Stimulated activated CD8-positive, alpha-beta memory T cell treated with anti-CD3 and anti-CD28 coated beads, Interleukin-12 subunit alpha, Interleukin-12 subunit beta, amount 100 ng/mL, for 24 hours (primary cell): Measurements from ENCODE around the gene PRDX2.

Experiments
- DNase-seq: peaks from one replicate; pipeline ENCODE4 v3.0.0-alpha.2; 2020; ENCODE audit errors: extremely low read depth

PRDX2 gene

DNA sequence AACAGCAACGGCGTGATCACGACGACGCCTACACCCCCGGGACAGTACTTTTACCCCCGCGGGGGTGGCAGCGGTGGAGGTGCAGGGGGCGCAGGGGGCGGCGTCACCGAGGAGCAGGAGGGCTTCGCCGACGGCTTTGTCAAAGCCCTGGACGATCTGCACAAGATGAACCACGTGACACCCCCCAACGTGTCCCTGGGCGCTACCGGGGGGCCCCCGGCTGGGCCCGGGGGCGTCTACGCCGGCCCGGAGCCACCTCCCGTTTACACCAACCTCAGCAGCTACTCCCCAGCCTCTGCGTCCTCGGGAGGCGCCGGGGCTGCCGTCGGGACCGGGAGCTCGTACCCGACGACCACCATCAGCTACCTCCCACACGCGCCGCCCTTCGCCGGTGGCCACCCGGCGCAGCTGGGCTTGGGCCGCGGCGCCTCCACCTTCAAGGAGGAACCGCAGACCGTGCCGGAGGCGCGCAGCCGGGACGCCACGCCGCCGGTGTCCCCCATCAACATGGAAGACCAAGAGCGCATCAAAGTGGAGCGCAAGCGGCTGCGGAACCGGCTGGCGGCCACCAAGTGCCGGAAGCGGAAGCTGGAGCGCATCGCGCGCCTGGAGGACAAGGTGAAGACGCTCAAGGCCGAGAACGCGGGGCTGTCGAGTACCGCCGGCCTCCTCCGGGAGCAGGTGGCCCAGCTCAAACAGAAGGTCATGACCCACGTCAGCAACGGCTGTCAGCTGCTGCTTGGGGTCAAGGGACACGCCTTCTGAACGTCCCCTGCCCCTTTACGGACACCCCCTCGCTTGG, 9.3 kb downstream of the PRDX2 start:
- DNase-seq: peak; percentile 51

DNA sequence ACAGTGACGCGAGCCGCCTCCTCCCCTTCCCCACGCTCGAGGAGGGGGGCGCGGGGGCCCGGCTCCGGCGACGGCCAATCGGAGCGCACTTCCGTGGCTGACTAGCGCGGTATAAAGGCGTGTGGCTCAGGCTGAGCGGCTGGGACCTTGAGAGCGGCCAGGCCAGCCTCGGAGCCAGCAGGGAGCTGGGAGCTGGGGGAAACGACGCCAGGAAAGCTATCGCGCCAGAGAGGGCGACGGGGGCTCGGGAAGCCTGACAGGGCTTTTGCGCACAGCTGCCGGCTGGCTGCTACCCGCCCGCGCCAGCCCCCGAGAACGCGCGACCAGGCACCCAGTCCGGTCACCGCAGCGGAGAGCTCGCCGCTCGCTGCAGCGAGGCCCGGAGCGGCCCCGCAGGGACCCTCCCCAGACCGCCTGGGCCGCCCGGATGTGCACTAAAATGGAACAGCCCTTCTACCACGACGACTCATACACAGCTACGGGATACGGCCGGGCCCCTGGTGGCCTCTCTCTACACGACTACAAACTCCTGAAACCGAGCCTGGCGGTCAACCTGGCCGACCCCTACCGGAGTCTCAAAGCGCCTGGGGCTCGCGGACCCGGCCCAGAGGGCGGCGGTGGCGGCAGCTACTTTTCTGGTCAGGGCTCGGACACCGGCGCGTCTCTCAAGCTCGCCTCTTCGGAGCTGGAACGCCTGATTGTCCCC, 10.1 kb downstream of the PRDX2 start, which contains the start of gene JUNB:
Gene JUNB, plus strand, starts transcription at position 142 of the 706 bp plus-strand sequence. Its CDS starts 286 bp downstream, at position 428.
- peak; percentile 92 for DNase-seq

DNA sequence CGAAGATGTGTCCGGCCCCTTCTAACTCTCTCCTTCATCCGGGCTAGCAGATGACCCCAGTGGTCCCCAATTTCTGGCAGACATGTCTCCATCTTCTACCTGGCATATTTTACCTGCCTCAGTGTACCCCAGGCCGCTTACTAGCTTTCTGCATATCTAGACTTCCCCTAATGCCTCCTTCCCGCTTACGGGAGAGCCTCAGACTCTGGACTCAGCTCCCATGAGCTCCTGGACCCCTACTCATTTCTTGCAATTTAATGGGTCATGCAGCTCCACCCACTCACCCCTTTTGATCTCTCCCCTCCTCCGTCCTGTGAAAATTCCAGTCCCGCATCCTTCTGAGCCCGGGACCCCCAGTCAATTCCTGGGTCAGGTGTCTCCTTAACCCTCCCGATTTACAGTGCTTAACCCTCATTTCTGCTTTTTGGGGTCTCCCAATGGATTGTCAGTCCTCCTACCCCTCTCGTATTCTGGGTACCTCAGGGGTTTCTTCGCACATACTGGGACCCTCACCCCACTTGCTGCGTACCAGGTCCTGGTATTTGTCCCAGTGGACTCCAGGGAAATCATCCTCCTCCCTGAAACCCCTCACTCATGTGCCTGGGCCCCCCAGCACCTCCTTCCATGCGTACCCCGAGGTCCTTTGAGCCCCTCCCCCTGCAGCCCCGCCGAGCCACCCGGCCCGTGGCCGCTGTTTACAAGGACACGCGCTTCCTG, 10.8 kb downstream of the PRDX2 start:
- DNase-seq: no peak

DNA sequence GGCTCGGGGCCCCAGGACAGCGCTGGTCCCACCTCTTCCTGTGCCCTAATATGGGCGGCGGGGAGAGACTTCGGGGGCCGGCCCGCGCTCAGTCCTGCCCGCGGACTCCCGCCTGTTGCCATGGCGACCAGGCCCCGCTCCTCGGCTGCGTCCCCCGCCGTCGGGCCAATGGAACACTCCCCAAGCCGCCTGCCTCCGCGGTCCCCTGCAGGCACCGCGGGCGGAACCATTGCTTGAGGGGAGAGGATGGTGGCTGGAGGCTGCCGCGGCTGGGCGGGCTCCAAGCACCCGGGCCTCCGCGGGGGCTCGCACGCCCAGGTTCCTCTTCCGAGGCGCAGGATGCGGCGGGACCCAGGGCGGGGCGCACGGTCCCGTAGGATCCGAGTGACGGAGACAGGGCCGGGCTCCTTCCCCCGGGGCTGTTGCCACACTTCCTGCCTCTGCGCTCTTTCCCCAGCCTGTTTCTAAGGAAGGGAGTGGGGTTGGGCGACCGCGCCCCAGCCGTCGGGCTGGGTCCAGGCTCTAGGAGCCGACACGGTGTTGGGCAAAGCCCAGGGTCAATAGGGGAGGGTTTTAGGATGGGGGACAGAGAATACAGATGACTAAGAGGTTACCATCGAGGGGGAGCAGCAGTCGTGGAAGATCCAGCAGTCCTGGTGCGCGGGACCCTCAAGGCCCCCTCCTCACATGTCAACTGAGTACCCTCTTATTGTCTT, 11.5 kb downstream of the PRDX2 start:
- peak; percentile 82 for DNase-seq

DNA sequence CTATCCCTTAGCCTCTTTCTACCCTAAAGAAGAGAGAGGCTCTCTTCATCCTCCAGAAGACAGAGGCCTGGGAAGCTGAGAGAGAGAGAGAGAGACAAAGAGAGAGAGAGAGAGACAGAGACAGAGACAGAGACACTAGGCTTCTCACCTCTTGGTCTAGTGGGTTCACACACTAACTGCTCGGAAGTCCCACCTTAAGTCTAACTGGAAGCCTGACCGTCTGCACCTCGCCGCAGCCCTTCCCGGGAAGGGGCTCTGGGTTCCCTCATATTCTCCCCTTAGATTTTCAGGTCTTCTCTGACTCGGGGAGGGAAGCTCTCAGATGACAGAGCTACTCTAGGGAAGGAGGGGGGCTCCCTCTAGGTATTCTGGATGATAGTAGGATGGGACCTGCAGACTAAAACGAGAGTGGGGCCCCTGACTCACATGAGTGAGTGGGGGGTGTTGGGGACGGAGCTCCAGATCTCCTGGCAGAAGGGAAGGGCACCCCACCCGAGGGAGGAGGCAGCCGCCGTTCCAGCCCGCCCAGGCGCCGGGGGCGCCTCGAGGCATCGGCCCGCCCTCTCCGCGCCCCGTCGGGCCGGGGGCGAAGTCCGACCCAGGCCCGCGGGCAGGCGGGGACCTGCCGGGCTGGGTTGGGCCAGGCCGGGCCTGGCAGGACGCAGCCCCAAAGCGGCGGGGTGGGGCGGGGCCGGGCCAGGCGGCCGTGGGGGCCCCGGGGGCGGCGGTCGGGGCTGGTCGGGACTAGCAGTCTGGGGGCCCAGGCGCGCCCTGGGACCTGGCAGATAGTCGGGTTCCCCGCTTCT, 12.3 kb downstream of the PRDX2 start:
- DNase-seq: no peak

DNA sequence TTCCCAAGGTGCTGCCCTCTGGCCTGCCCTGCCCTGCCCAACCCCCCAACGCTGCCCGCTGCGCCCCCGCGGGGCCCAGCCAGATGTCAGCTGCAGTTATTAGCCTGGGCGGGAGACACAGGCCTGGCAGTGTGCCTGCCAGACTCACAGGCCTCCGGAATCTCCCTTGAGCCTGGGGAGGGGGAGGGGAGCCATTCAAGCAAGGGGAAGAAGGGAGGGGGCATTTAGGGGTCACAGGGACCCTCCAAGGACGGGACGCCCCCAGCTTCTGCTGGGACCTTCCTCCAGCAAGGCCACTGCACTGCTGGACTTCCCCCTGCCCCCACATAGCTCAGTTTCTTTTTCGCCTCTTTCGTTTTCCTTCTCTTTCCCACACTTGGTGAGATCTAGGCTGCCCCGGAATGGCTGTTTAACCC, 12.9 kb downstream of the PRDX2 start:
- no peak for DNase-seq

DNA sequence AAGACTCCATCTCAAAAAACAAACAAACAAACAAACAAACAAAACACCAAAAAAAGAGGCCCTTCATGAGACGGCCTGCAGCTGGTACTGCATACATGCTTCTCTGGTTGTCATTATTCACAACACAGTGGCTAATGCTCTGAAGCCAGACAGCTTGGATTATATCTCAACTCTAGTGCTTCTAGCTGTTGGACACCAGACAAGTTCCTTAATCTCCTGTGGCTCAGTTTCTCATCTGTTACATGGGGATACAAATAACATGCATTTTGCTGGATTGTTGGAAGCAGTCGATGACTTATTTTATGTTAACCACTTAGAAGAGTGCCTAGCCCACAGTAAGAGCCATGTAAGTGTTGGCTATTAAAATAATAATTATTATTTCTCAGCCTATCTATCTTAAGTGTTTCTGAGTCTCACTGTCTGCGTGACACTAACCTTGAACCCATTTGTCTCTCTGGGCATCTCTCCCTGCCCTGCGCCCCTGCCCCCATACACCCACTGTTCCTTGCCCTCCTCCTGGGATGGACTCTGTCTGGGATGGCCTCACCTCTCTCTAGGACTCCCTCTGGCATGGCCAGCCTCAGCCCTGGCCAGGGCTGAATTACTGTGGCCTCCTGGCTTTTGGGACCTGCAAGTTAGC, 13.4 kb downstream of the PRDX2 start:
- no peak for DNase-seq

DNA sequence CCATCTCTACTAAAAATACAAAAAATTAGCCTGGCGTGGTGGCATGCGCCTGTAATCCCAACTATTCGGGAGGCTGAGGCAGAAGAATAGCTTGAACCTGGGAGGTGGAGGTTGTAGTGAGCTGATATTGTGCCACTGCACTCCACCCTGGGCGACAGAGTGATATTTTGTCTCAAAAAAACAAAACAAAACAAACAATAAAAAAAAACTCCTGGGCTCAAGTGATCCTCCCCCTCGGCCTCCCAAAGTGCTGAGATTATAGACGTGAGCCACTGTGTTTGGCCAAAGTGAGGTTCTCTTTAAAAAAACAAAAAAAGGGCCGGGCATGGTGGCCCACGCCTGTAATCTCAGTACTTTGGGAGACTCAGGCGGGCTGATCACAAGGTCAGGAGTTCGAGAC, 14.1 kb downstream of the PRDX2 start:
- DNase-seq: no peak

DNA sequence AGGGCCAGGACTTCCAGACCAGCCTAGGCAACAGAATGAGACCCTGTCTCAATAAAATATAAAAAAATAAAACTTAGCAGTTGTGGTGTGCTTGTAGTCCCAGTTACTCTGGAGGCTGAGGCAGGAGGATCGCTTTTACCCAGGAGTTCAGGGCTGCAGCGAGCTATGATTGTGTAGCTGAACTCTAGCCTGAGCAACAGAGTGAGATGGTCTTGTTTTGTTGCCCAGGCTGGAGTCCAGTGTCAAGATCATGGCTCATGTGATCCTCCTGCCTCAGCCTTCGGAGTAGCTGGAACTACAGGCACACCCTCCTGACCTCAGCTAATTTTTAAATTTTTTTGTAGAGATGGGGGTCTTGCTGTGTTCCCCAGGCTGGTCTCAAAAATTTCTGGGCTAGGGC, 14.6 kb downstream of the PRDX2 start:
- no peak for DNase-seq

DNA sequence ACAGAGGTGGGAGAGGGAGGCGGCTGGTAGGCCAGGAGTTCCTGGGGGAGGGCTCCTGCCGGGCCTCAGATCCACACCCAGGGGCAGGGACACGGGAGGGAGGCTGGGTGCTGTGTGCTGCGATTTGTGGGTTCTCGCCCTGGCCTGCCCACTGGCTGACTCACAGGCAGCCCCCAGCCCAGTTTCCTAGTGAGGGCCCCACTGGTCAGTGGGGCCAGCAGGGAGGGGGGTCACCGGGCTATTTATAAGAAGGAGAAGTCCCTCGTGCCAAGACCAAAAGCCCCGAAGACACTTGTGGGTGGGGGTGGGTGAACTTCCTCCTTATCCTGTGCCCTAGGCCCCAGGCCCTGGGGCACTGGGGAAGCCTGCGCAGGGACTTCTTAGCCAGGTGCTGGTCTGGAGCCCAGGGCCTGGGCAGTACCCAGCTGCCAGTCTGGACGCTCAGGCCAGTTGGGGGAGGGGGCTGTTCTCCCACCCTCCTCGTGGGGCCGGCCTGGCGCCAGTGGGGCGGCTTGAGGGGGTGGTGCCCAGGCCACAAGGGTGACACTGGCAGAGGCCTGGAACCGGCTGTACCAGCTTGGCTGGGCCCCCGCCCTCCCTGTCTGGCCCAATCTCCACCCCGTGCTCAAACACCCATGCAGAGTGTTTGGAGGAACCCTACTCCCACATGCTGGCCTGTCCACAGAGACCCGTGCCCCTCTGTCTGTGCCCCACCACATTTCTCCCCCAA, 15.3 kb downstream of the PRDX2 start:
- no peak for DNase-seq

DNA sequence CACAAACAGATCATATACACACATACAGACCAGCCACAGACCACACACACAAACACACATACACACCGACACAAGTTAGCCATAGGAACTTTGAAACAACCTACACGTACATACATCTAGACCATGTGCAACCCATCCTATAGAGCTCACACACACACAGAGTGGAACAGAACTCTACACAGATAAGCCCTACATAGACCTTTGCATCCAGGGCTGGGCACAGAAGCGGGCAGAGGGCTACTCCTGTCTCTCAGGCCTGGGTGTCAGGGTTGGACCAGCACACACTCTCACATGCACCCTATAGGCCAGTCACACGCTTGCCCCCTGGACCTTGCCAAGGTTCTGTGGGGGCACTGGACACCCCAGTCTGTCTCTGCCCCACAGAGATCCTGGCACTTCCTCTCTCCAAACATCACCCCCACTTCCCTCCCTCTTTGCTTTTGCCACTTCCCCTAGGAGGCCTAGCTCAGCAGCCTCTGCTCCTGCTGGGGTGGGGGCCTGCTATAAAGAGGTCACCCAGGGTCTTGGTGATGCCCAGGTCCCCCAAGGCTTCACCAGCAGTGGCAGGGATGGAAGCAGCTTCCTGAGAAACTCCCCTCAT, 16.1 kb downstream of the PRDX2 start:
- no peak for DNase-seq

DNA sequence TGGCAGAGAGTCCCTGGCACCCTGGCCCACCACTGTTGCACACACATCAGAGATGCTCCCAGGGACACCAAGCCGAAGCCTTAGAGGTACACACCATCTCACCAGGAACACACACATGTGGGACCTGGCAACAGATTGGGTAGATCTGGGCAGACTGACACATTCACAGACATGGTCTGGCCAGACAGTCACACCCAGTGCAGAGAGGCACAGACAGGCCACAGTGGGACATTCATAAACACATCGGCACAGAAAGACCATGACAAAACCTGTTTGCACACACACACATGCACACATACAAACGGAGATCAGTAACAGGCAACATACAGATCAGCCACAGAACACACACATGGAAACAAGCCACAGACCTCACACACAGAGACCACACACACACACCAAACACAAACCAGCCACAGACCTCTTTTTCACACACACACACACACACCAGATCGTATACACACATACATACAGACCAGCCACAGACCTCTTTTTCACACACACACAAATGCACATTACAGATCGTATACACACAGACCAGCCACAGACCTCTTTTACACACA, 16.6 kb downstream of the PRDX2 start:
- no peak for DNase-seq

DNA sequence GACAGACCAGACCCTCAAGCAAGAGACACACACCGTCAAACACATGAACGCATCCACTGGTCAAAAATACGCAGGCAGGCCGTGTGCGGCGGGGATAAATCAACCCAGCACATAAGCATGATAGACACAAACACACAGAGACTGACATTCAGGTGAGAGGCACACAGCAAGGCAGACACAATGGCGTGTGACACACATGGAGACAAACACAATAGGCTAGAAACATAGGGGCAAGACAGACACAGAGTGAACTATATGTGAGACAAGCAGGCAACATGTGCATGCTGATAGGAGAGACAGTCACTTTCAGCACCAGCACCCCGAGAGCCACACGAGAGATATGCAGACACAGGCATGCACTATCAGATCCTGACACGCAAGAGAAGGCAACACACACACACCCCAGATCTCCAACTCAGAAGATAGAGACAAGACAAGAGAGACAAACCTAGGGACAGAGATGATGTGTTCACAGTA, 17.2 kb downstream of the PRDX2 start:
- no peak for DNase-seq

DNA sequence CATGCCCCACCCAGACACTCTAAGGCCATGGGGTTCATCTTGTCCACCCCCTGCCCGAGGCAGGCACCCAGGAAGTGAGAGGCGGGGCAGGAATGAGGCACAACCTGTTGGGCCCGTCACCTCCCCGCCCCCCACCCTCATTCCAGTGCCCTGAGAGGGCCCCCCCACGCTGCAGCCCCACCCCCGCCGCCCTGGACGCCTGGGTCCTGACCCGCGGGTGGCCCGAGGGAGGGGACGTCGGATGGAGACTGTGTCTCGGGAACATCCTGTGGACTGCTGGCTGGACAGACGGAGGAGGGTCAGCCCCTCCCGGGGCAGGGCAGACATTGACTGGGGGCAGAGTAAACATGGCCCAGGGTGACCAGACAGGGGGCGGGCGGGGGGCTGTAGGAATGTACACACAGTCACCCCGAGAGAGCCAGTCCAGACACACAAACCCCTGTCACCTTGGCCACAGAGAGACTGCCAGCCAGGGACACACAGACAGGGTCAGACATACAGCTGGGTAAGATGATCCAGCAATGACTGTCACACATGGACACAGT, 17.7 kb downstream of the PRDX2 start:
- no peak for DNase-seq

DNA sequence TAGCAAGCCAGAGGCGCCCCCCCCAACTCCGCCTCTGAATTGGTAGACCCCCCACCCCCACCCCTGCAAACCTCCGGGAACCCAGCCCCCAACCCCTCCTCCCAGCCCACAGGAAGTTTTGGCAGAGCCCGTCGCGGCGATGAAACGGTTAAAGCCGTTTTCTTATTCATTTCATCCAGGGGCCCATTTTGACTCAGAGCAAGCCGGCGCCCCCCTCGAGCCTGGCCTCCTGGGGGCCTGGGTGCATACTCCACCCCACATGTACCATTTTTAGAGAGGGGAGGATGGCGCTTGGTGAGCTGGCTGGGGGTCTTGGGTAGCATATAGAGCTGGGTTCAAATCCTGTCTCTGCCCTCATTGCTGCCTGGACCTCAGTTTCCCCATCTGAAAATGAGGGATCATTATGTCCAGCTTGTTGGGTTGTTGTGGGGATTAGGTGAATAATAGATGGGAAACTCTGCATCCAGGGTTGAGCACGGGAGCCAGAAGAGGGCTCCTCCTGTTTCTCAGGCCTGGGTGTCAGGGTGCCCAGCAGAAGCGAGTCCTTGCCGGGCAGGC, 18.2 kb downstream of the PRDX2 start:
- no peak for DNase-seq

DNA sequence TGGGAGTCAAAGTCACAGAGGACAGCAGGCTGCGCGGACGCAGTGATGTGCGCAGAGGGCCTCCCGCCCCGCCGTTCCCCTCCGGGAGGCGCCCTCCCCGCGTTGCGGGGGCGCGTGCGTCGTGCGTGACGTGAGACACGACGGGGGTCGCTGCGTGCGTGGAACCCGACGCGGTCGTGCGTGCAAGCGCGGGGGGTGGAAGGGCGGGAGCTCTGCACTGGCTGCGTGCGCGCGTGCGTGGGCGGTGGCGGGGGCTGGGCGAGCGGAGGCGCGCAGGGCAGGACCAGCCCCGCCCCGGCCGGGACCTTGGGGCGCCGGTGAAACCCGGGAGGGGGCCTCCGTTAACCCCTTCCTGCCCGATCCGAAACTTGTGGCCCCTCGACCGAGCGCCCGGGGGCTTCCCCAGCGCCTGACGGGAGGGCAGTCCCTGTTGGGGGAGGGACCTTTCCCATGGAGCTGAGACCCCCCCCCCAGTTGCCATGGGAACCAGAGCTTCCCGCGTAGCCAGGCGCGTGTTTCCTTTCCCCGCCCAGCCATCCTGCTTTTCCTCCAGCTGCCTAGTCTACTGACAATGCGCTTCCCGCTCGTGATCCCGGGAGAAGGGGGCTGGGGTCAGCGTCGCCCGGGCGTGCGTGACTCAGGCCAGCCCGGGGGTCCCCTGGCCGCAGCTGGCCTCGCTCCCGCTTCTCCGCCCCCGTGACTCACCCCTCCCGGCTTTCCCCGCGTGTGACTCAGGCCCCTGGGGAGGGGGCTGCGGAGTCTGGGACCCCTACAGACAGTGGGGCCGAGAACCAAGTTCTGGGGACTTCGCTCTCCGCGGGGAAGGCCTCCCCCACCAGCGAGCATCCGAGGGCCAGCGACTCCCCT, 18.9 kb downstream of the PRDX2 start:
- peak; percentile 79 for DNase-seq

DNA sequence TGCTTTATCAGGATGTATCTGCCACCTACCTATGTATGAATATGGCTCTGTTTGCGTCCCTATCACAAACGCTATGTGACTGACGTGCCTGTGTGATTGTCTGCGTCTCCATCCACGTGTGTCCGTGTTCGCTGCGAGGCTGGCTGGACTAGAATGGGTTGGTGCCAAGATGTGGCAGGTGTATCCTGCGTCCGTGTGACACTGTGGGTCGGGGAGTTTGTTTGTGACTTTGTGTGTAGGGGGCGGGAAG, 19.5 kb downstream of the PRDX2 start:
- no peak for DNase-seq
